ENCODE results near the gene TIMD4. TPM values are rescaled to one million over a fixed set of nuclear protein-coding genes. Genes with fewer than 3 reads are reported as not detected.
"Not testable (repeated sequence)": the region's sequence is repeated elsewhere in the genome, so short reads cannot be mapped to it uniquely, and the experiment has no call there.

The TIMD4 gene
- total and polyA plus RNA-seq, 2 experiments from 2014 or later: not detected

DNA sequence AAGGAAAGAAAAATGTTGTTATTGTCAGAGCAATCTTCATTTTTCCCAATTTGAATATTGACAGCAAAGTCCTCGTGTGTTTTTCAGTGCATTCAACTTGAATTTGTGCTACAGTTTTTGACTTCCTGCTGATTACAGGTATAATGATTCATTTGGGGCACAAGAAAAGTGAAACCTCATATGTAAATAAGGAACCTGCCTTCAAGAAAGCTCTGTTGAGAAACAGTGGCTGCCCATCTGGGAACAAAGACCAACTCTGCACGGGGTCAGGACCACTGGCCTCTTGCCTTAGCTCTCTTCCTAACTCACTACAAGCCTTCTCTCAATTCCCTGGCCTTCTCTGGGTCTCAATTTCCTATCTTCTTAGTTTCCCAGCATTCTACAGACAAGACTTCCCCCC lies 21.0 kb downstream of the TIMD4 start:
- Histone ChIP-seq H3K27ac (ENCODE audit: low read depth) (no peak overlapping the region), H3K36me3 (ENCODE audit: insufficient read depth) (no peaks in the 10 kb centered on the region), H2AFZ (peak overlapping the region; percentile 93), H3K4me1 (ENCODE audit: insufficient read depth) (no peaks in the 10 kb centered on the region; the same call in 1 of the 2 replicates), H3K27me3 (ENCODE audit: insufficient read depth) (no peaks in the 10 kb centered on the region), H3K4me2 (no peak overlapping the region), H3K79me2 (replicated peaks; ENCODE audit: insufficient read depth) (no peaks in the 10 kb centered on the region), H3K9me2 (ENCODE audit: insufficient read depth) (0 out of 2 replicates have a peak, but pooled peaks cover 4% of the 10 kb centered on the region), H4K20me1 (replicated peaks; ENCODE audit: insufficient read depth) (no peaks in the 10 kb centered on the region), H3K4me3 (no peak overlapping the region), H3F3A (replicated peaks; ENCODE audit: low read depth) (no peaks in the 10 kb centered on the region)
- peaks cover 9% of the 10 kb centered on the region for H3K4me1 Mint-ChIP-seq
- ATAC-seq (peak; percentile 36; the same call in 1 of the 3 replicates), DNase-seq (ENCODE audit: low spot score) (no peak)
- TF ChIP-seq NANOG (IDR thresholded peaks at IDR 0.05; ENCODE audit: borderline replicate concordance) (no peak), ZNF114 (CRISPR knock-in tag; IDR thresholded peaks at IDR 0.05) (no peak), STAT1 (IDR thresholded peaks at IDR 0.05; ENCODE audit: unreplicated experiment) (no peak), ZNF331 (CRISPR knock-in tag; IDR thresholded peaks at IDR 0.05; ENCODE audit: low read depth) (no peak), EZH2phosphoT487 (IDR thresholded peaks at IDR 0.05; ENCODE audit: unreplicated experiment) (no peak)
- H3K9me3 Mint-ChIP-seq: peaks cover 28% of the 10 kb centered on the region
- H3K27me3 Mint-ChIP-seq (ENCODE audit: insufficient read depth, low read depth, poor library complexity): peaks cover 8% of the 10 kb centered on the region
- H3K4me3 Mint-ChIP-seq: no peak overlapping the region
- no peak overlapping the region for H3K27ac Mint-ChIP-seq
- H3K36me3 Mint-ChIP-seq (ENCODE audit: low read depth): peaks cover 23% of the 10 kb centered on the region

DNA sequence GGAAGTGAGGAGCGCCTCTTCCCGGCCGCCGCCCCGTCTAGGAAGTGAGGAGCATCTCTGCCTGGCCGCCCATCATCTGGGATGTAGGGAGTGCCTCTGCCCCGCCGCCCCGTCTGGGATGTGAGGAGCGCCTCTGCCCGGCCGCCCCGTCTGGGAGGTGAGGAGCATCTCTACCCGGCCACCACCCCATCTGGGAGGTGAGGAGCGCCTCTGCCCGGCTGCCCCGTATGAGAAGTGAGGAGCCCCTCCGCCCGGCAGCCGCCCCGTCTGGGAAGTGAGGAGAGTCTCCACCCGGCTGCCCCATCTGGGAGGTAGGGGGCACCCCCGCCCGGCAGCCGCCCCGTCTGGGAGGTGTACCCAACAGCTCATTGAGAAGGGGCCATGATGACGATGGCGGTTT lies 22.6 kb downstream of the TIMD4 start:
- H3K36me3 ChIP-seq (ENCODE audit: insufficient read depth); H2AFZ ChIP-seq; DNase-seq (ENCODE audit: low spot score); H3K27ac Mint-ChIP-seq; H3K27ac ChIP-seq (ENCODE audit: low read depth); H3K27me3 ChIP-seq (ENCODE audit: insufficient read depth); H3F3A ChIP-seq (replicated peaks; ENCODE audit: low read depth); H3K4me2 ChIP-seq; H3K79me2 ChIP-seq (replicated peaks; ENCODE audit: insufficient read depth); H3K9me2 ChIP-seq (ENCODE audit: insufficient read depth); ATAC-seq; H3K4me1 ChIP-seq (ENCODE audit: insufficient read depth); H3K4me3 Mint-ChIP-seq; H4K20me1 ChIP-seq (replicated peaks; ENCODE audit: insufficient read depth); H3K4me3 ChIP-seq; H3K4me1 Mint-ChIP-seq: not testable (repeated sequence)
- H3K27me3 Mint-ChIP-seq (ENCODE audit: insufficient read depth, low read depth, poor library complexity): peaks cover 10% of the 10 kb centered on the region
- peaks cover 28% of the 10 kb centered on the region for H3K9me3 Mint-ChIP-seq
- H3K36me3 Mint-ChIP-seq (ENCODE audit: low read depth): peaks cover 23% of the 10 kb centered on the region

DNA sequence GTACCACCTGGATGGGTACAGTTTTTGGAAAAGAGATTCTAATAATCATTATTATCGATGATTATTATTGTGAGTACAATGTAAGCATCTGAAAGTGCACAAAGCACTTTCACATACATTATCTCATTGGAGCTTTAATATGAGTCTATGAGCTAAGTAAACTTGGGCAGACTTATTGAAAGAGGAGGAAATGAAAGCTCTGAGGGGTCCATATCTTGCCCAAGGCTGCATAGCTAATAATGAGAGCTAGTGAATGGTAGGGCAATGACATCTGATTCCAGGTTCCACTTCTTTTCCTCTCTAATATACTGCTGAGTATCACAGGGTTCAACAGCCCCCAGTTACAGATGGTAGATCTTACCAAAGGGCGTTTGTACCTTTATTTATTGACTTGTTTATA lies 26.1 kb downstream of the TIMD4 start:
- no peak overlapping the region for H3K4me3 Mint-ChIP-seq
- peaks cover 28% of the 10 kb centered on the region for H3K9me3 Mint-ChIP-seq
- TF ChIP-seq, protein P1, sequence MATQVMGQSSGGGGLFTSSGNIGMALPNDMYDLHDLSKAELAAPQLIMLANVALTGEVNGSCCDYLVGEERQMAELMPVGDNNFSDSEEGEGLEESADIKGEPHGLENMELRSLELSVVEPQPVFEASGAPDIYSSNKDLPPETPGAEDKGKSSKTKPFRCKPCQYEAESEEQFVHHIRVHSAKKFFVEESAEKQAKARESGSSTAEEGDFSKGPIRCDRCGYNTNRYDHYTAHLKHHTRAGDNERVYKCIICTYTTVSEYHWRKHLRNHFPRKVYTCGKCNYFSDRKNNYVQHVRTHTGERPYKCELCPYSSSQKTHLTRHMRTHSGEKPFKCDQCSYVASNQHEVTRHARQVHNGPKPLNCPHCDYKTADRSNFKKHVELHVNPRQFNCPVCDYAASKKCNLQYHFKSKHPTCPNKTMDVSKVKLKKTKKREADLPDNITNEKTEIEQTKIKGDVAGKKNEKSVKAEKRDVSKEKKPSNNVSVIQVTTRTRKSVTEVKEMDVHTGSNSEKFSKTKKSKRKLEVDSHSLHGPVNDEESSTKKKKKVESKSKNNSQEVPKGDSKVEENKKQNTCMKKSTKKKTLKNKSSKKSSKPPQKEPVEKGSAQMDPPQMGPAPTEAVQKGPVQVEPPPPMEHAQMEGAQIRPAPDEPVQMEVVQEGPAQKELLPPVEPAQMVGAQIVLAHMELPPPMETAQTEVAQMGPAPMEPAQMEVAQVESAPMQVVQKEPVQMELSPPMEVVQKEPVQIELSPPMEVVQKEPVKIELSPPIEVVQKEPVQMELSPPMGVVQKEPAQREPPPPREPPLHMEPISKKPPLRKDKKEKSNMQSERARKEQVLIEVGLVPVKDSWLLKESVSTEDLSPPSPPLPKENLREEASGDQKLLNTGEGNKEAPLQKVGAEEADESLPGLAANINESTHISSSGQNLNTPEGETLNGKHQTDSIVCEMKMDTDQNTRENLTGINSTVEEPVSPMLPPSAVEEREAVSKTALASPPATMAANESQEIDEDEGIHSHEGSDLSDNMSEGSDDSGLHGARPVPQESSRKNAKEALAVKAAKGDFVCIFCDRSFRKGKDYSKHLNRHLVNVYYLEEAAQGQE (IDR thresholded peaks at IDR 0.05; ENCODE audit: unreplicated experiment): no peak
- no peak for TF ChIP-seq EZH2 (IDR thresholded peaks at IDR 0.05; ENCODE audit: low read depth, unreplicated experiment)
- TF ChIP-seq, protein P2, sequence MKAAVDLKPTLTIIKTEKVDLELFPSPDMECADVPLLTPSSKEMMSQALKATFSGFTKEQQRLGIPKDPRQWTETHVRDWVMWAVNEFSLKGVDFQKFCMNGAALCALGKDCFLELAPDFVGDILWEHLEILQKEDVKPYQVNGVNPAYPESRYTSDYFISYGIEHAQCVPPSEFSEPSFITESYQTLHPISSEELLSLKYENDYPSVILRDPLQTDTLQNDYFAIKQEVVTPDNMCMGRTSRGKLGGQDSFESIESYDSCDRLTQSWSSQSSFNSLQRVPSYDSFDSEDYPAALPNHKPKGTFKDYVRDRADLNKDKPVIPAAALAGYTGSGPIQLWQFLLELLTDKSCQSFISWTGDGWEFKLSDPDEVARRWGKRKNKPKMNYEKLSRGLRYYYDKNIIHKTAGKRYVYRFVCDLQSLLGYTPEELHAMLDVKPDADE (IDR thresholded peaks at IDR 0.05): no peak
- no peak for TF ChIP-seq EZH2phosphoT487 (IDR thresholded peaks at IDR 0.05; ENCODE audit: unreplicated experiment)
- no peak for TF ChIP-seq ZNF114 (CRISPR knock-in tag; IDR thresholded peaks at IDR 0.05)
- no peak for TF ChIP-seq CREB1 (CRISPR knock-in tag; IDR thresholded peaks at IDR 0.05; ENCODE audit: low read depth)
- no peak for TF ChIP-seq JUNB (IDR thresholded peaks at IDR 0.05; ENCODE audit: unreplicated experiment)
- no peak for TF ChIP-seq NANOG (IDR thresholded peaks at IDR 0.05; ENCODE audit: borderline replicate concordance)
- TF ChIP-seq, protein P3, sequence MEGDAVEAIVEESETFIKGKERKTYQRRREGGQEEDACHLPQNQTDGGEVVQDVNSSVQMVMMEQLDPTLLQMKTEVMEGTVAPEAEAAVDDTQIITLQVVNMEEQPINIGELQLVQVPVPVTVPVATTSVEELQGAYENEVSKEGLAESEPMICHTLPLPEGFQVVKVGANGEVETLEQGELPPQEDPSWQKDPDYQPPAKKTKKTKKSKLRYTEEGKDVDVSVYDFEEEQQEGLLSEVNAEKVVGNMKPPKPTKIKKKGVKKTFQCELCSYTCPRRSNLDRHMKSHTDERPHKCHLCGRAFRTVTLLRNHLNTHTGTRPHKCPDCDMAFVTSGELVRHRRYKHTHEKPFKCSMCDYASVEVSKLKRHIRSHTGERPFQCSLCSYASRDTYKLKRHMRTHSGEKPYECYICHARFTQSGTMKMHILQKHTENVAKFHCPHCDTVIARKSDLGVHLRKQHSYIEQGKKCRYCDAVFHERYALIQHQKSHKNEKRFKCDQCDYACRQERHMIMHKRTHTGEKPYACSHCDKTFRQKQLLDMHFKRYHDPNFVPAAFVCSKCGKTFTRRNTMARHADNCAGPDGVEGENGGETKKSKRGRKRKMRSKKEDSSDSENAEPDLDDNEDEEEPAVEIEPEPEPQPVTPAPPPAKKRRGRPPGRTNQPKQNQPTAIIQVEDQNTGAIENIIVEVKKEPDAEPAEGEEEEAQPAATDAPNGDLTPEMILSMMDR (conservative IDR thresholded peaks at IDR 0.05; ENCODE audit: low read depth in 2 of 2): no peak

More for the DNA sequence above, 26.1 kb downstream of the TIMD4 start:
- peaks cover 23% of the 10 kb centered on the region for H3K36me3 Mint-ChIP-seq (ENCODE audit: low read depth)
- Histone ChIP-seq H2AFZ (no peak overlapping the region), H3K4me3 (no peak overlapping the region), H3K36me3 (ENCODE audit: insufficient read depth) (no peaks in the 10 kb centered on the region), H3K4me2 (no peak overlapping the region), H3K27me3 (ENCODE audit: insufficient read depth) (no peaks in the 10 kb centered on the region), H3K27ac (ENCODE audit: low read depth) (no peak overlapping the region), H3K79me2 (replicated peaks; ENCODE audit: insufficient read depth) (no peaks in the 10 kb centered on the region), H3K9me2 (ENCODE audit: insufficient read depth) (no peaks in the 10 kb centered on the region), H3F3A (replicated peaks; ENCODE audit: low read depth) (no peaks in the 10 kb centered on the region), H4K20me1 (replicated peaks; ENCODE audit: insufficient read depth) (no peaks in the 10 kb centered on the region), H3K4me1 (ENCODE audit: insufficient read depth) (no peaks in the 10 kb centered on the region; the same call in none of the 2 replicates)
- H3K27ac Mint-ChIP-seq: no peak overlapping the region
- H3K4me1 Mint-ChIP-seq: peaks cover 3% of the 10 kb centered on the region; the same call in 2 of the 3 replicates
- no peak for ATAC-seq
- no peak for DNase-seq (ENCODE audit: low spot score)
- peaks cover 12% of the 10 kb centered on the region for H3K27me3 Mint-ChIP-seq (ENCODE audit: insufficient read depth, low read depth, poor library complexity)
